HG03432 (cell line): ENCODE results near the gene ATP2B3.

Experiments used
- ATAC-seq: cut with Tn5 transposase; IDR thresholded peaks from one replicate; pipeline ENCODE4 v1.9.1; 2021; ENCODE audit warnings: mild to moderate bottlenecking, moderate library complexity; ENCODE audit not compliant: unreplicated experiment

Gene ATP2B3

DNA sequence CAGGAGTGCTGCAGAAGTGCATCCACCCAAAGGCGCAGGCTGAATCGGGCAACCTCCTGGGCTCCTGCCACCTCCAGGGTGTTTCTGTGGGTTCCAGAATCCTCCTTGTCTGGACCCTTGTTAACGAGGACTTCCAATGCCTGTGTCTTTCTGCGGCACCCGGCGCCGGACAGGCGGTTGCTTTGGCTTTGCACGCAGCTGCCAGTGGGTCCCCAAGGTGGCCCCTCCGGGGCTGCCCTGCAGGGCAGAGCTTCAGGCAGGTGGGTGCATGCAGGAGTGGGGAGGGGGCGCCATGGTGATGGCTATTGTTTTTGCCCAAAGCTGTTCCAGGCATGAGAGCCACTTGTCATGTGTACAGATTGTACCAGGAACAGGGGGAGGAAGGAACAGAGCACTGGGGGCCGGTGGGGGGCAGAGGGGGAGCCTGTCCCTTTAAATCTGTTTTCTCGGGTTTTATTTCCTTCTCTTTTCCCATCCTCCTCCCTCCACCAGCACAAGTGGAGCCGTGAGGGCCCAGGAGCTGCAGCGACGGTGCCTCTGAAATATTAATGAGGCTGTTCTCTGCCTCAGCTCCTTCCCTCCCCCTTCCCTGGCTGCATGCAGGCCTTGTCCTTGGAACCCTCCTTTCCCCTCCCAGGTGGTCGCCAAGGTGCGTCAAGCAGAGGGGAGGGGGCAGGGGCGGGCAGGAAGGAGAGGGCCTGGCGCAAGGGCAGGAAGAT, 13.1 kb downstream of the ATP2B3 start:
- no peak for ATAC-seq

DNA sequence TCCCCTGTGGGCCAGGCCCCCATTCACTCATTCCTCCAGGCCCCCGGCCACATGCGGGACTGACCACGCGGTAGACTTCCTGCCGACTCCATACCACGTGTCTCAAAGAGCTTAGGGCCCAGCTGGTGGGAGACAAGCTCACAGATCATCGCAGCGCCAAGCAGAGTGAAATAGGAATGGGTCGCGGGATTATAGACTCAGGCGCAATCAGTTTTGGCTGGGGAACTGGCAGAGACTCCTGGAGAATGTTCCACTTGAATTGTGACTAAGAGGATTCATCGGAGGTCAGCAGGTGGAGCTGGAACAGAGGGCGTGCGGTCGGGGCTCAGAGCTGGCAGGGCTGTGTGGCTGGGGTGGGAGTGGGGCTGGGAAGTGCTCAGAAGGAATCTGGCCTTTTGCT, 15.6 kb downstream of the ATP2B3 start:
- no peak for ATAC-seq

DNA sequence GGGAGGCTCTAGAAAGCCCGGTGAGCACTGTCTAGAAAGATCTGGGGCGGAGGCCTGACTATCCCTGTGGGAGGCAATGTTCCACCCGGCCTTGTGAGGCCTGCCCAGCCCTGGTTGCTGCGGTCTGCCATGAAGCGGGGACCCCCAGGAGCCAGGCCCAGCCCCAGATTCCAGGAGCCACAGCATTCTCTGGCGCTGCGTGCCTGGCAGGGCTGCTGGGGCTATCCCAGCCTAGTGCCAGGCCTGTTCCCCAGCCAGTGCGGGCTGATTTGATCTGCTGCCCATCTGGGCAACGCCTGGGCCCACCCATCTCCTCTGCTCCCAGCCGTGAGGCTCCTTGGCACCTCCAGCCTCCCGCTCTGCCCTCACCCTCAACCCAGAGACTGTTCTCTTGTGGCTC, 19.6 kb downstream of the ATP2B3 start:
- ATAC-seq: no peak

DNA sequence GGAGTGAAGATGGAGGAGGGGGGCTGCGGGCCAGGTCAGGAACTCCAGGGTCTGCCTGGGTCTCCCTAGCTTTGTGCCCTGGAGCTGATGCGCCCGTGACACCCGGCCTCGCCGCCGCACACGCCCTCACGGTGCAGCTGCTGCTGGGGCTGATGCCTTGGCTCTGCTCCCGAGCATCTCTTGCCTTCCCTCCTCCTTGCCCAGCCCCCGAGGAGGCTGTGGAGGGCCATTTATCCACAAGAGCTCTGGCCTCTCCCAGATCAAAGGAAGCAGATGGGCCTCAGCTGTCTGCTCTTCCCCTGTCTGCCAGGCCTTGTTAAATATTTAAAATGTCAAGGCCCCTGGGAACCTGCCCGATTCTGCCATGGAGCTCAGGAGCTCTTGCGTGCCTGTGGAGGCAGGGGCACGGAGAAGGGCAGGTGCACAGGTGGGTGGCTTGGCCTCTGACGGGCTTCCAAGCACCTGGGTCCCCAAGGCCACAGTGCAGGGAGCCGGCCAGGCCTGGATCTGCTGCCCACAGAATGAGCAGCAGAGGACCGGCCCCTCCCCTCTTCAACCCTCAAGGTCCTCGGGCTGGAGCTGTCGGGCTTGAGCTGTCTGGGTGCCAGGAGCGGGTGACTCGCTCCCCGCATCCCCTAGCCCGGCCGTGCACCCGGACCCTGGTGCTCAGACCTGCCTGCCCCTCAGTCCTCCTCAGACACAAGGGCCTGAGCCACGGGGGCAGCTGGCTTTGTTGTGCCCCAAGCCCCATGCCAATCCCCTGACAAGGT, 20.3 kb downstream of the ATP2B3 start:
- no peak for ATAC-seq

DNA sequence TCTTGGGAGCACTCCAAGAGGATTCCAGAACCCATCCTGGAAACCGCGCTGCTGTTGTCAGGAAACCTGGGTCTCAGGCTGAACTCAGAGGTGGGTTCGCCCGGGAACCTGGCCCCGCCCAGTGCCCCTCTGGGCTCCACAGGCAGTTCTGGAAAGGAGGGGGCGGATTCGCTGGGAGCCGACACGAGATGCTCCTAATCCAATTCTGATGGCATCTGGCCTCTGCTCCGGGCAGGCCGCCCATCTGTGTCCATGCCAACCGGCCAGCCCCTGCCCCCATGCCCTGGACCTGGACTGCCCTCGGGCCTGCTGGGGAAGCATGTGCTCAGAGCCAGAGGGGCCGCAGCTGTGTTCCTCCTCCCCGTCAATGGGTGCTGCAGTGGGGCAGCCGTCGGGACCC, 21.0 kb downstream of the ATP2B3 start:
- no peak for ATAC-seq

DNA sequence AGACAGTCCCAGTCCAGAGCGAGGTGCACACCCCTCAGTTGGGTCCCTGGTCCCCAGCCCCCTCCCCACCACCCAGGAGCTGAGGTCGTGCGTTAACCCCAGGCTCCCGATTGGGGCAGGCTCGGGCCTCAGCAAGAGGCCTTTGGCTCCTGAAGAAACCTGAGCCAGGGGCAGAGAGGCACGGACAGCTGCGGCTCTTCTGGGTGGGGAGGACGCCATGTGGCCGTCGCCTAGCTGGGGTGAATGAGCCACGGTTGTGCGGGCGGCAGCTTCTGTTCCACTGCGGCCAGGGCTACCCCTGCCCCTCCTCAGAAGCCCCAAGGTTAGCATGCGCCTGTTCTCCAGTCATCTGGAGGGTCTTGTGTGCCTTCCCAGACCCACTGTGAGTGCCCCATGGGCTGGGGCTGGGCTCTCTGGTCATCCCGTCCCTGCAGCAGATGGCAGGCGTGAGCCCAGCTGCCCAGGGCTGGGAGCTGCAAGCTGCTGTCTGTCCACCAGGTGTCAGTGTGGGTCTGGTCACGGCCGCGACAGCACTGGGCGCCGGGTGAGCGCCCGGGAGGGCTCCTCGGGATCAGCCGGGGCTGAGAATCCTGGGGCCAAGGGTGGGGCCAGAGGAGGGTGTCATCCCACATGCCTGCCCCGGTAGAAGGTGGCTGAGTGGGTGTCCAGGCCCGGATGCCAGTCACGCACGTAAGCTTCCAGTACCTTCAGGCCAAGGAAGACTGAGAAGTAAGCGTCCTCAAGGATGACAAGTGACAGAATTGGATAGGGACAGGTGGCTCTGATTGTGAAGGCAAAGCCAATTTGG, 21.9 kb downstream of the ATP2B3 start:
- ATAC-seq: peak; percentile 74

DNA sequence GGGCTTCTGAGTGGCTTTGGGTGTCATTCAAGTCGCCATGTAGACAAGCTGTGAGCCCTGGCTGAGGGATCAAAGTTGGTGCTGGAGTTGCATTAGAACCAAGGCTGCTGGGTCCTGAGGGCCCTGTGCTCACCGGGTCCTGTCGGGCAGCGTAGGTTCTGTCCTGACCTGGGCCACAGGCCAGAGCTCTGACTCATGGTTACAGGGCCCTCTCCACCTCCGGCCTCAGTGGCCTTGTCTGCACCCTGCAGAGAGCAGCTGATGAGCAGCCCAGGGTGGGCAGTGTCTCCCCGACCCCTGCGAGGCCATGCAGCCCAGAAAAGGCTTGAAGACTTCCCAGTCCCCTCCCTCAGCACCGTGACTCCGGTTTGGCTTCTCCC, 22.5 kb downstream of the ATP2B3 start:
- no peak for ATAC-seq

DNA sequence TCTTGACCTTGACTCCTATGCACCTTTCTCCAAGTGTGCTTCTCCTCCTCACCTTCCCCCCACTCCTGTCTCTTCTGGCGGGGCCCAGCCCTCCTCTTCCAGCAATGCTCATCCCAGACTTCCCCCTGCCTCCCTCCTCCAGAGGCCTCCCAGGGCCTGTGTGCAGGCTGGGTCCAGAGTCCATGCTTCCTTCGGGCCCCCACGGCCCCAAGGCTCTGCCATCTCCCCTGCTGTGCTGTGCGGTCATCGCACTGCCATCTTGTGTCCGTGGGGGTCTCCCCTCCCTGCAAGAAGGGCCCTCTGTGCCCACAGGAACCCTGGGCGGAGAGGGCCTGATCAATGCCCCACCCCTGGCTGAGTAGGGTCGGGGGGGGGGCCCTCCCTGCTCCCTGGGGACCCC, 27.3 kb downstream of the ATP2B3 start:
- no peak for ATAC-seq

DNA sequence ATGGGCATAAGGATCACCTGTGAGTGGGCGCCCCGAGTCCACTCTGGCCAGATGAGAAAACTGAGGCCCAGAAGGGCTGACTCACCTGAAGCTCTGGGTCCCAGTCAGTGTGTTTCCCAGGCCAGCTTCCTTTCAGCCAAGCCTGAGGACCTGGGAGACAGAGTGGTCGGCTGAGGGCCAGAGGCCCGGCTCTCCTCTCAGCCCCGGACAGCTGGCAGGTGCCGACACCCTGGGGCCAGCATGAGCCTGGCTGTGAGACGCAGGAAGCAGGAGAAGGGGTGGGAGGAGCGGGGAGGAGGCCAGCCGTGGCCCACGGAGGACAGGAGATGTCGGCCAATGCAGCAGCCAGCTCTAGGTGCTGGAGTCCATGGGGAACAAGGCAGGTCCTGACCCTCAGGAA, 28.9 kb downstream of the ATP2B3 start:
- ATAC-seq: no peak

DNA sequence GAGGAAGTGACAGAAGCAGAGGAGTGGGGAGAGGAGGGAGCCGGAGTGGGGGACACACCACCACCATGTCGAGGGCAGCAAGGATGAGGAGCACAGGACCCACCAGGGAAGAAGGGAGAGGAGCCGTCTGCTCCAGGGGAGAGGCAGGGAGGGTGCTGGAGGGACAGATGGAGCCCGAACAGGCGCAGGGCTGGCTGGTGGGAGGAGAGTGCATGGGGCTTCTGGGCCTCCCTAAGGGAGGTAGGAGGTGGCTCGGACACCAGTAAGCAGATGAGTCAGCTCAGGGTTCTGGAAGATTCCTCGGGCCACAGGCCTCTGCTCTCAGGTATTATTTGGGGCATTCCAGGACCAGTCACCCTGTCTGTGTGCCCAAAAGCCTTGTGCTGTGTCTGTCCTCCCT, 29.8 kb downstream of the ATP2B3 start:
- no peak for ATAC-seq

DNA sequence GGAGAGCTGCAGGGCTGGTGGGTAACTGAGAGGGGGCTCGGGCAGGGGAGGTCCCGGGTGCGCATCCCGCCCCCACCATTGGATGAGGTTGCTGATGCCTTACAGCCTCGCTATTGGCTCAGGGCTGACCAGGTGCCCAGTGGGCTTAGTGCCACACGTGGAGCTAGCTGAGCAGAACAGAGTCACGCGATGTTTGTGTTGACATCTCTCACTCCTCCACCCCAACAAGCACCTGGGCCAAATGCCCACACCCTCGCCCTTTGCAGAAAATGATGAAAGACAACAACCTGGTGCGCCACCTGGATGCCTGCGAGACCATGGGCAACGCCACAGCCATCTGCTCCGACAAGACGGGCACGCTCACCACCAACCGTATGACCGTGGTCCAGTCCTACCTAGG, 31.8 kb downstream of the ATP2B3 start:
- no peak for ATAC-seq

DNA sequence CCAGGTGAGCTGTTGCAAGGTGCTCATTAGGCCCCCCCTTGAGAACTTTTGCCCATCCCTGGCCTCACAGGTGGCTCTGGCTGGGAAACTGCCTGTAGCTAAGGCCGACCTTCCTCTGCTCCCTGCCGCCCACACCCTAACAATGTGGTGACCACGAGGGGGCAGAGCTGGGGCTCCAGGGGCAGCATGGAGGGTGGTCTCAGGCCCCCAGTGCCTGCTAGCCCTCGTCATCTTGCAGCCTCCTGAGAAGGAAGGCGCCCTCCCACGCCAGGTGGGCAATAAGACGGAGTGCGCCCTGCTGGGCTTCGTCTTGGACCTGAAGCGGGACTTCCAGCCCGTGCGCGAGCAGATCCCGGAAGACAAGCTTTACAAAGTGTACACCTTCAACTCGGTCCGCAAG, 32.4 kb downstream of the ATP2B3 start:
- no peak for ATAC-seq

DNA sequence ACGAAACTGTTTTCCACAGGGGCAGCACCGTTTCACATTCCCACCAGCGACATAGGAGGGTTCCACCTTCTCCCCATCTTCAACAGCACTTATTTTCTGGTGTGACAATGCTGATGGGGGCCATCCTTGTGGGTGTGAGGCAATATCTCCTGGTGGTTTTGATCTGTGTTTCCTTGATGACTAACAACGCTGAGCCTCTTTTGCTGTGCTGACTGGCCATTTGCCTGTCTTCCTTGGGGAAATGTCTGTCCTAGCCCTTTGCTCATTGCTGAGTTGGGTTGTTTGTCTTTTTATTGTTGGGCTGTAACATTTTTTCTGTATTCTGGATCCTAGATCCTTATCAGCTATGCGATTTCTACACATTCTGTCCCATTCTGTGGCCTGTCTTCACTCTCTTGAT, 33.7 kb downstream of the ATP2B3 start:
- ATAC-seq: no peak

DNA sequence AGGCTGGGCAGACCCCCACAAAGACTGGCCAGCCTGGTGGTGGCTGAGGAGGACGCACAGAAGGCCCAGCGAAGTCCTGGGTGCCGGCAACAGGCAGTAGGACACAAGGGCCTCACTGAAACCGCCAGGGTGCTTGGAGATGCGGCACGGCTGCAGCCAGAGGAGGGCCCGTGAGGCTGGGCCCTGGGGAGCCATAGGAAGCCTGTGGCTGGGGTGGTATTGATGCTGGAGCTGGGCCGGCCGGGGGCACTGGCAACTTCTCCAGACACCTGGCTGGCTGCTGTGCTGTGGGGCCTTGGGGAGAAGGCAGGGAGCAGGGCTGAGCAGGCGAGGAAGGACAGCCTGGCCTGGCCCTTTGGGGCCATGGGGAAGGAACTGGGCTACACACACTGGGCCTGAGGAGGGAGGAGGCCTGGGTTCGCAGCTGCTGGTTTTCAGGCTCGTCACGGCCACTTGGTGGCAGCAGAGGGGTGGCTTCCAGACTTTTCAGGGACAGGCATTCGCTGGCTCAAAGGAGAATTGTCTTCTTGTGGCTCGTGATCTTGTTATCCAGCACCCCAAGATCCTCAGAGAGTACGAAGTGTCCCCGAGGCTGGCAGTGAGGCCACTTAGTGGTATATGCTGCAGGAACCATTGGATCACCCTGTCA, 37.2 kb downstream of the ATP2B3 start:
- ATAC-seq: no peak

DNA sequence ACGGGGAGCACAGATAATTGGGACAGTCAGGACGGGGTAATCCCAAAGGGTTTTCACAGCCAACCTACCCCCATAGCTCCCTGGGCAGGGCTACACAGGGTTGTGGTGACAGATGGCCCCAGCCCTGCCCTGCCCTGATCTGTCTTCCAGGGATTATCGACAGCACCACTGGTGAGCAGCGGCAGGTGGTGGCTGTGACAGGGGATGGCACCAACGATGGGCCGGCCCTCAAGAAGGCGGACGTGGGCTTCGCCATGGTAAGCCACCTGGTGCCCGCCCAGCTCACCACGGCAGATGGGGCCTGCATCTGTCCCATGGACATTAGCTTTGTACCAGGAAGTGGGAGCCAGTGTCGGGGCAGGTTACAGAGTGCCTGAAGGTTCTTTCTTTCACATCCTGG, 39.3 kb downstream of the ATP2B3 start:
- ATAC-seq: no peak

DNA sequence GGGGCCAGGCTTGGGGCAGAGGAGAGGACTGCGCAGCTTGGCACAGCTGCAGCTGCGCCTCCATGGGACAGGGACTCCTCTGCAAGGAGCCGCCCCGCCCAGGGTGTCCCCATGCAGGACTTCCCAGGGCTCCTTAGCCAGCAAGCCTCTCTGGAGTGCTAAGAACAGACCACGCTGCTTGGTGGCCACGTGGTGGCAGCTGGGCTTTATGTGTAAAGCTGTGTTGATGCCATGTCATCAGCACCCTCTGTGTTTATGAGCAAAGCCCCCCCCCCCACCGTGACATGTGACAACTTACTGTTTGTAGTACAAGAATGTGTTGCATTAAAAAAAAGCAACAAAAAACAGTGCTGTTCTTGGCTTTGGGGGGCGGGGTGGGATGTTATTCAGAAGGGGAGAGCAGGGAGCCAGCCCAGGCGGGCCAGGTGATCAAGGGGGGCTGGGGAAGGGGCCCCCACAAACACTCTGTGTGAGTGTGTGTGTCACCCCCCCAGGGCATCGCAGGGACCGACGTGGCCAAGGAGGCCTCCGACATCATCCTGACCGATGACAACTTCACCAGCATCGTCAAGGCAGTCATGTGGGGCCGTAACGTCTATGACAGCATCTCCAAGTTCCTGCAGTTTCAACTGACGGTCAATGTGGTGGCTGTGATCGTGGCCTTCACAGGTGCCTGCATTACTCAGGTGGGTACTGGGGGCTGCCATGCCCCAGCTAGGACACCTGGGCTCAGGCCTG, 40.3 kb downstream of the ATP2B3 start:
- no peak for ATAC-seq

DNA sequence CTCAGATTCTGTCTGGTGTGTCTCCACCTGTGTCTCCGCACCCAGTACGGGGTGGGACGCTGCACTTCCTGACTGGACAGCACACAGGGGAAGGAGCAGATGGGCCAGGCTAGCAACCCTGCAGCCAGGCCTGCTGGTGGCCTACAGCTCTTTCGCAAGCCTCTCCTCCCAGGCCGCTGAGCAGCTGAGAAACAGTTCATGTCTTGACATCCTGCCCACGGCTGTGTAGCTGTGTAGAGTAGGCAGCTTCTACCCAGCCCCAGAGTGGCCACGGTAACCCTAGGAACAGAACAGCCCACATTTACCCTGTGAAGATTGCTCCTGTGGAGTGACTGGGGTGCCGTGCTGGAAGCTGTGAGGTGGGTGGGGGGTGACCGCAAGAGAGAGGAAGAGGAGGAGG, 42.6 kb downstream of the ATP2B3 start:
- no peak for ATAC-seq

DNA sequence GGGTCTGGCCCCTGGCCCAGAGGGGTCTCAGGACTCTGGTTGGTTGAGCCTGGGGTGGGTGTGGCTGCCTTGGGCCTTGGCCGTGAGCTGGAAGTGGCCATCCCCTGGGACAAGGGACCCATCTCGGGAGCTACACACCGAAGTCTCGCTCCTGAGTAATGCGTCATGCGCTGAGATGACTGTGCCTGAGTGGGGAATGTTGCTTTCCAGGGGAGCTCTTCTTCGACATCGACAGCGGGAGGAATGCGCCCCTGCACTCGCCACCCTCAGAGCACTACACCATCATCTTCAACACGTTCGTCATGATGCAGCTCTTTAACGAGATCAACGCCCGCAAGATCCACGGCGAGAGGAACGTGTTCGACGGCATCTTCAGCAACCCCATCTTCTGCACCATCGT, 43.0 kb downstream of the ATP2B3 start:
- no peak for ATAC-seq

DNA sequence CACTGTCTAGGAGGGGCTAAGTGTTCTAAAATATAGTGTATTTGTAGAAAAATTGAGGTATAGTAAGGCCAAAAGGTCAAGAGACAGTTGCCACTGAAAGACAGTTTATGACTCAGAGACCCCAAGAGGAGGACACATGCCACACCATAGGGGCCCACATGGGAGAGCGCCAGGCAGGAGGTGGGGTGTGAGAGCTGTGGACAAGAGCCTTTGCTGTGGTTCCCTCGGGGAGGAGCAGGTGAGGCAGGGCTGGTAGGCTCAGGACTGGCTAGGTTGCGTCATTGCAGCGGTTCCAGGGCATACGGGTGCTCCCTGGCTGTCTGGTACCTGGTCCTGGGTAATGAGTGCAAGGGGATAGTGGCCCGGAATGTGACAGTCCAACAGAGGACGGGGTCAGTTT, 43.9 kb downstream of the ATP2B3 start:
- no peak for ATAC-seq

DNA sequence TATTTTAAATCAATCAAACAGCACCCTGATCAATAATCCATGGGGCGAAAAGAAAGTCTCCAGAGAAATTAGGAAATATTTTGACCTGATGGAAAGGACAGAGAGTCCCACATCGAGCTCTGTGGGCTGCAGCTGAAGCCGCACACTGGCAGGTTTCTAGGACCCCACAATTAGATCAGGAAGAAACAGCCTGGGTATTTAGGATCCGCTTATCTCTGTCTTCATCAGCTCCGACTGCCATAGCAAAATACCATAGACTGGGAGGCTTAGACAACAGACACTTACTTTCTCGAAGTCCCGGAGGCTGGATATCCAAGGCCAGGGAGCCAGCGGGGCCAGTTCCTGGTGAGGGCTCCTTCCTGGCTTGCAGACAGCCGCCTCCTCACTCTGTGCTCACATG, 45.1 kb downstream of the ATP2B3 start:
- no peak for ATAC-seq
